PC-3 (cell line): ENCODE measurements around the gene GAB1. TPM values are rescaled to one million over a fixed set of nuclear protein-coding genes. Genes with fewer than 3 reads are reported as not detected.
A peak's percentile ranks its signal among the peaks of the same experiment; 100 is the strongest.

Experiments
- ATAC-seq: fragments of 200-7000 bp; cut with Tn5 transposase; 2 replicates; pipeline ENCODE4 v1.9.1; 2020; ENCODE audit warnings: mild to moderate bottlenecking, moderate library complexity
- BruUV-seq: library from RNA; stranded (reverse); fragments of 400-500 nt; replicated peaks from 2 replicates; lab custom pipeline; 2021; lab: Mats Ljungman, UMichigan
- CTCF ChIA-PET: fragments of 300-600 bp; sonication (Branson Sonifier 250); formaldehyde crosslinking; loops from one replicate; lab custom pipeline; 2022; ENCODE audit warnings: antibody characterized with exemption; lab: Charles Lee
- POLR2A ChIA-PET: fragments of 300-600 bp; sonication (Branson Sonifier 250); formaldehyde crosslinking; loops from one replicate; lab custom pipeline; 2022; ENCODE audit warnings: antibody characterized with exemption; ENCODE audit not compliant: unreplicated experiment; lab: Charles Lee
- DNase-seq: peaks from one replicate; pipeline ENCODE4 v3.0.0-alpha.2; 2015
- H2AFZ ChIP-seq: fragments of 300-600 bp; sonication (generic); 2 replicates; pipeline ENCODE4 v1.6.0; 2016; ENCODE audit warnings: antibody characterized with exemption, low read length
- H3F3A ChIP-seq: fragments of 300-600 bp; sonication (generic); one replicate; pipeline ENCODE4 v1.6.0; 2017; ENCODE audit warnings: antibody characterized with exemption, low read length, control low read depth, mild to moderate bottlenecking; ENCODE audit not compliant: unreplicated experiment
- H3K27ac ChIP-seq: fragments of 300-600 bp; sonication (generic); 2 replicates; pipeline ENCODE4 v1.5.1; 2016; ENCODE audit warnings: mild to moderate bottlenecking, low read length
- H3K27me3 ChIP-seq: fragments of 300-600 bp; sonication (generic); 2 replicates; pipeline ENCODE4 v1.6.1; 2016; ENCODE audit warnings: low read length, mixed read lengths
- H3K36me3 ChIP-seq: fragments of 300-600 bp; sonication (generic); 2 replicates; pipeline ENCODE4 v1.6.1; 2016; ENCODE audit warnings: low read depth, mixed run types, low read length, mixed read lengths
- H3K4me1 ChIP-seq: fragments of 300-600 bp; sonication (generic); 2 replicates; pipeline ENCODE4 v1.5.1; 2016; ENCODE audit warnings: low read length; ENCODE audit not compliant: insufficient read depth
- H3K4me2 ChIP-seq: fragments of 300-600 bp; sonication (generic); 2 replicates; pipeline ENCODE4 v1.6.0; 2016; ENCODE audit warnings: low read length
- H3K4me3 ChIP-seq: fragments of 300-600 bp; sonication (generic); 2 replicates; pipeline ENCODE4 v1.5.1; 2016; ENCODE audit warnings: mild to moderate bottlenecking, low read length, mixed read lengths
- H3K79me2 ChIP-seq: fragments of 300-600 bp; sonication (generic); 2 replicates; pipeline ENCODE4 v1.6.1; 2017; ENCODE audit warnings: low read length, mixed read lengths
- H3K9ac ChIP-seq: fragments of 300-600 bp; sonication (generic); 2 replicates; pipeline ENCODE4 v1.6.0; 2016; ENCODE audit warnings: mild to moderate bottlenecking, low read length
- H3K9me2 ChIP-seq: fragments of 300-600 bp; sonication (generic); replicated peaks from 2 replicates; pipeline ENCODE4 v1.6.1; 2016; ENCODE audit warnings: mixed run types, low read length, mixed read lengths
- H3K9me3 ChIP-seq: fragments of 300-600 bp; sonication (generic); 2 replicates; pipeline ENCODE4 v1.6.1; 2016; ENCODE audit warnings: low read length, mixed read lengths
- H4K20me1 ChIP-seq: fragments of 300-600 bp; sonication (generic); 2 replicates; pipeline ENCODE4 v1.6.1; 2016; ENCODE audit warnings: low read length, mixed read lengths
- EZH2 ChIP-seq: fragments of 300-600 bp; sonication (generic); IDR thresholded peaks from one replicate; pipeline ENCODE4 v1.6.1; 2017; ENCODE audit warnings: antibody characterized with exemption, mild to moderate bottlenecking, low read length; ENCODE audit not compliant: unreplicated experiment
- EZH2phosphoT487 ChIP-seq: fragments of 300-600 bp; sonication (generic); IDR thresholded peaks from 2 replicates; pipeline ENCODE4 v1.6.1; 2018; ENCODE audit warnings: mild to moderate bottlenecking, antibody characterized with exemption, low read length, borderline replicate concordance
- intact Hi-C: fragments of 100-400 bp; cut with micrococcal nuclease; formaldehyde crosslinking; loops from 2 replicates; pipeline ENCODE4 v1.9.0; 2023
- total RNA-seq: library from RNA; depleted of rRNA; stranded (reverse); fragments of >200 nt; gene quantifications from 2 replicates; pipeline ENCODE4 v1.2.3, GENCODE V29; 2014
- TF ChIP-seq, protein P1 (sequence below): fragments of 300-600 bp; sonication (generic); conservative IDR thresholded peaks from 2 replicates; pipeline ENCODE4 v1.5.1; 2017; ENCODE audit warnings: antibody characterized with exemption, low read depth, mild to moderate bottlenecking, low read length

The GAB1 gene
- total RNA-seq, 1 experiment from 2014 or later: 4.9 TPM

DNA sequence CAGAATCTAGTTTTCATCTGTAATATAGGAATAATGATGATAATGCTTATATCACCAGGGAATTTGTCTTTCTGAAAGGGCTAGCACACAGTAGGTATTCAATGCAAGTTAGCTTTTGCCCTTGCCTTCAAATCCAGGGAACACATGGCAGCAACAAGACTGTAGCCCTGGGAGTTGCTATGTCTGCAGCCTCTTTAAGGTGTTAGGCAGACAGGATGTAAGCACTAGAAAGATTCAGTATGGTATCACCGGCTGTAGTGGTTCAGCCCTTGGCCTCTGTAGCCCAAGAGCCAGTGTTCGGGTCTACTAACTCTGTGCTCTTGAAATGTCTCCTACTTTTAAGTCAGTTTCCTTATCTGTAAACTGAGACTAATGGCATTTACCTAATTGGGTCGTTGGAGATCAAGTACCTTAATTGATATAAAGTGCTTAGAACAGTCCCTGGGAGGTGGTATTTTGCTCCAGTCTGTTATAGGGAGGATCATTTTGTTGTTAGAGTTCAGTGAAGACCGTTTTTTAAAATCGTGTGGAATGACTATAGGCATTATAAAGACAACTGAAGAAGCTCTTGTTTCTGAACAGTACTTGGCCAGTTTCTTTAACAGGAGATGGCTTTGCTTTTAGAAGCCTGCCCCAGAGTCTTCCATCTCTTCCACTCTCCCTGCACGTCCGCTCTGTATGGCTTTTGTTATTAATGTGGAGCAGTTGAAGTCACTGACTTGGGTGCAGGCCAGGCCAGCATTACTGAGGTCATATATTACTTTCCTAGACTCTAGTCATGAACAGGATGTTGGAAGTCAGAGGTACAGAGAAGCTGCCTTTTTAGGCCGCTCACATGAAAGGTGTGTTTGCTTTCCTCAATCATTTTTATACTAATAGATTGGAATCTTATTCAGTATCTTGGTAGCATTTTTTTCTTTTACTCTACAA, 44.8 kb downstream of the GAB1 start:
- peak overlapping the region; percentile 70 for H3K4me2 ChIP-seq
- TF ChIP-seq, protein P1, sequence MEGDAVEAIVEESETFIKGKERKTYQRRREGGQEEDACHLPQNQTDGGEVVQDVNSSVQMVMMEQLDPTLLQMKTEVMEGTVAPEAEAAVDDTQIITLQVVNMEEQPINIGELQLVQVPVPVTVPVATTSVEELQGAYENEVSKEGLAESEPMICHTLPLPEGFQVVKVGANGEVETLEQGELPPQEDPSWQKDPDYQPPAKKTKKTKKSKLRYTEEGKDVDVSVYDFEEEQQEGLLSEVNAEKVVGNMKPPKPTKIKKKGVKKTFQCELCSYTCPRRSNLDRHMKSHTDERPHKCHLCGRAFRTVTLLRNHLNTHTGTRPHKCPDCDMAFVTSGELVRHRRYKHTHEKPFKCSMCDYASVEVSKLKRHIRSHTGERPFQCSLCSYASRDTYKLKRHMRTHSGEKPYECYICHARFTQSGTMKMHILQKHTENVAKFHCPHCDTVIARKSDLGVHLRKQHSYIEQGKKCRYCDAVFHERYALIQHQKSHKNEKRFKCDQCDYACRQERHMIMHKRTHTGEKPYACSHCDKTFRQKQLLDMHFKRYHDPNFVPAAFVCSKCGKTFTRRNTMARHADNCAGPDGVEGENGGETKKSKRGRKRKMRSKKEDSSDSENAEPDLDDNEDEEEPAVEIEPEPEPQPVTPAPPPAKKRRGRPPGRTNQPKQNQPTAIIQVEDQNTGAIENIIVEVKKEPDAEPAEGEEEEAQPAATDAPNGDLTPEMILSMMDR: no peak
- TF ChIP-seq EZH2phosphoT487 (no peak), EZH2 (no peak)
- H2AFZ ChIP-seq: peak overlapping the region; percentile 8
- H3K4me3 ChIP-seq: peak overlapping the region; percentile 27; the same call in 1 of the 2 replicates
- H3K9ac ChIP-seq: peak overlapping the region; percentile 4; the same call in 1 of the 2 replicates
- intact Hi-C loops: loop anchor here (2.0 kb wide), 1 partner anchor 25 kb away; no protein-coding TSS in a partner anchor
- H3K27me3 ChIP-seq: no peaks in the 10 kb centered on the region
- H3K27ac ChIP-seq: peak overlapping the region; percentile 55
- no peaks in the 10 kb centered on the region for H3K79me2 ChIP-seq
- DNase-seq: peak; percentile 88
- CTCF ChIA-PET: interaction anchor here (1.0 kb wide), 1 partner anchor 105 kb away, joined by 3 read pairs; no protein-coding TSS in a partner anchor
- no TSS peak for BruUV-seq
- POLR2A ChIA-PET: no interaction called here
- H4K20me1 ChIP-seq: no peaks in the 10 kb centered on the region
- H3K9me2 ChIP-seq: no peaks in the 10 kb centered on the region
- no peaks in the 10 kb centered on the region for H3K9me3 ChIP-seq
- no peaks in the 10 kb centered on the region for H3F3A ChIP-seq
- ATAC-seq: peak; percentile 94
- peaks cover 23% of the 10 kb centered on the region for H3K4me1 ChIP-seq
- H3K36me3 ChIP-seq: no peaks in the 10 kb centered on the region

DNA sequence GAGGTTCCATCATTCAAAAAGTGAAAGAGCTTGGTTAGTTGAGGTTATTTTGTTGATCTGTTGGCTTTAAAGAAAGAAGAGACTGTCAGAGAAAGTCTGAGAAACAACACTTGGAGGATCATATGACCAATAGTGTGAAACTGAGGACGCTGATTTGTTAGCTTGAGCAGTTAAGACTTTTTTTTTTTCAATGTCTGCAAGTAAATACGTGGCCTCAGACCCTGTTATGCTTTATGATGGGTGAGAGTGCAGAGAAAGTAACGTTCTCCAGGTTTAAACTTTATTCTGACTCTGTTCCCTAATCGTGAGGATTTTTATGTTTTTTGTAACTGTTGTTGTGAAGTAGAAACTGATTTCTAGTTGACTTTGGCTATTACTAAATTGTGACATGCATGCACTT, 45.9 kb downstream of the GAB1 start:
- DNase-seq: no peak
- POLR2A ChIA-PET: no interaction called here

More for the DNA sequence above, 45.9 kb downstream of the GAB1 start:
- no peak overlapping the region for H2AFZ ChIP-seq
- no peaks in the 10 kb centered on the region for H3K79me2 ChIP-seq
- TF ChIP-seq EZH2phosphoT487 (no peak), EZH2 (no peak)
- TF ChIP-seq, protein P1: no peak
- H3K4me1 ChIP-seq: peaks cover 23% of the 10 kb centered on the region
- no peaks in the 10 kb centered on the region for H3K27me3 ChIP-seq
- peak overlapping the region; percentile 55 for H3K27ac ChIP-seq
- peak overlapping the region; percentile 70 for H3K4me2 ChIP-seq
- peak overlapping the region; percentile 4; the same call in 1 of the 2 replicates for H3K9ac ChIP-seq
- no peaks in the 10 kb centered on the region for H3K36me3 ChIP-seq
- H3K9me3 ChIP-seq: no peaks in the 10 kb centered on the region
- H4K20me1 ChIP-seq: no peaks in the 10 kb centered on the region
- no peak for ATAC-seq
- intact Hi-C loops: no loop called here
- H3F3A ChIP-seq: no peaks in the 10 kb centered on the region
- no peaks in the 10 kb centered on the region for H3K9me2 ChIP-seq
- CTCF ChIA-PET: interaction anchor here (1.0 kb wide), 1 partner anchor 104 kb away, joined by 3 read pairs; no protein-coding TSS in a partner anchor
- no TSS peak for BruUV-seq
- peak overlapping the region; percentile 27; the same call in 1 of the 2 replicates for H3K4me3 ChIP-seq
